Stimulated activated CD4-positive, alpha-beta T cell treated with anti-CD3 and anti-CD28 coated beads, Interleukin-15, amount 100 ng/mL, for 24 hours (primary cell): Measurements from ENCODE around the gene NUP210L.
A peak's percentile ranks its signal among the peaks of the same experiment; 100 is the strongest.
"Not testable (repeated sequence)": the region's sequence is repeated elsewhere in the genome, so short reads cannot be mapped to it uniquely, and the experiment has no call there.

Experiments used
- DNase-seq: peaks from one replicate; pipeline ENCODE4 v3.0.0-alpha.2; 2020

Gene NUP210L

DNA sequence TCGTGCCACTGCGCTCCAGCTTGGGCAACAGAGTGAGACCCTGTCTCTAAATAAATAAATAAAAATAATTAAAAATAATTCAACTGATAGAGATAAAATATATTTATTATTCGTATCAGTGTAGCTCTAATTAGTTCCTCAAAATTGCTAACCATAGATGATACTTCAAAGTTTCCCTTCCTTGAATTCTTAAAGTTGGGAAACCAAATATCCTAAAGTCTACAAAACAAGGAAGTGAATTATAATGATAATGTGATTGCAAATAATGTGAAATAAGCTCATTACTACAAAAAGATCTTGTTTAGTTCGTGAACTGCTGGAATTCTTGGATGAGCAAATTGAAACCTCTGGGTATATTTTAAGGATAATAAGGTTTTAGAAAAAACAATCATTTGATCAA lies 60.5 kb downstream of the NUP210L start:
- DNase-seq = no peak

- no peak for DNase-seq
Measured at GRCh38 chr1:154093699-154094098, 61.2 kb downstream of the NUP210L start.

DNA sequence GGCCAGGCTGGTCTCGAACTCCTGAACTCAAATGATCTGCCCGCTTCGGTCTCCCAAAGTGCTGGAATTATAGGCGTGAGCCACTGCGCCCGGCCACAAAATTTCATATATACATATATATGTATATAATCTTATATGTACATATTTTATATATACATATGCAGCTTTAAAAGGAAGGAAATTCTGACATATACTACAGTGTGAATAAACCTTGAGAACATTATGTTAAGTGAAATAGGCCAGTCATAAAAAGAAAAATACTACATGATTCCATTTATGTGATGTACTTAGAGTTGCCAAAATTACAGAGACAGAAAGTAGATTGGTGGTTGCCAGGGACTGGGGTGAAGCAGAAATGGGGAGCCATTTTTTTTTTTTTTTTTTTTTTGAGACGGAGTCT lies 63.2 kb downstream of the NUP210L start:
- DNase-seq = no peak

GRCh38 chr1:154087574-154087973 lies 67.3 kb downstream of the NUP210L start:
- DNase-seq = no peak

GRCh38 chr1:154083057-154083456 lies 71.8 kb downstream of the NUP210L start:
- not testable (repeated sequence) for DNase-seq

- DNase-seq = no peak
Measured at GRCh38 chr1:154081386-154082126, 73.3 kb downstream of the NUP210L start.

DNA sequence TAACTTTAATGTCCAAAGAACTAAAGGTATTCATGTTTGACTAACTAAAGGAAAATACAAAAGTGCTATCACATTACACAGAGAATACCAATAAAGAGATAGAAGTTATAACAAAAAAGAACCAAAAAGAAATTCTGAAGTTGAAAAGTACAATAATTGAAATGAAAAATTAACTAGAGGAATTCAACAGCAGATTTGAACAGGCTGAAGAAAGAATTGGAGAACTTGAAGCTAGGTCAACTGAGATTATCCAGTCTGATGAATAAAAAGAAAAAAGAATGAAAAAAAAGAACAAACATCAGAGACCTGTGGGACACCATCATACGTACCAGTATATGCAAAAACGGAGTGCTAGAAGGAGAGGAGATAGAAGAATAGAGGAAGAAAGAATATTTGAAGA lies 78.5 kb downstream of the NUP210L start:
- DNase-seq = no peak

- DNase-seq = no peak
Measured at GRCh38 chr1:154075746-154076145, 79.1 kb downstream of the NUP210L start.

- no peak for DNase-seq
Measured at GRCh38 chr1:154062309-154062708, 92.6 kb downstream of the NUP210L start.

DNA sequence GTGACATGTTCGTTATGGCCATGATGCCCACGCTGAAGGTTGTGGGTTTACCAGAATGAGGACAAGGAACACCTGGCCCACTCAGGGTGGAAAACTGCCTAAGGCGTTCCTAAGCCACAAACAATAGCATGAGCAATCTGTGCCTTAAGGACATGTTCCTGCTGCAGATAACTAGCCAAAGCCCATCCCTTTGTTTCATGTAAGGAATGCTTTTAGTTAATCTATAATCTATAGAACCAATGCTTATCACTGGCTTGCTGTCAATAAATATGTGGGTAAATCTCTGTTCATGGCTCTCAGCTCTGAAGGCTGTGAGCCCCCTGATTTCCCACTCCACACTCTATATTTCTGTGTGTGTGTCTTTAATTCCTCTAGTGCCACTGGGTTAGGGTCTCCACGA lies 107.4 kb downstream of the NUP210L start:
- DNase-seq = not testable (repeated sequence)

GRCh38 chr1:154033697-154034096 lies 121.2 kb downstream of the NUP210L start:
- DNase-seq = not testable (repeated sequence)

DNA sequence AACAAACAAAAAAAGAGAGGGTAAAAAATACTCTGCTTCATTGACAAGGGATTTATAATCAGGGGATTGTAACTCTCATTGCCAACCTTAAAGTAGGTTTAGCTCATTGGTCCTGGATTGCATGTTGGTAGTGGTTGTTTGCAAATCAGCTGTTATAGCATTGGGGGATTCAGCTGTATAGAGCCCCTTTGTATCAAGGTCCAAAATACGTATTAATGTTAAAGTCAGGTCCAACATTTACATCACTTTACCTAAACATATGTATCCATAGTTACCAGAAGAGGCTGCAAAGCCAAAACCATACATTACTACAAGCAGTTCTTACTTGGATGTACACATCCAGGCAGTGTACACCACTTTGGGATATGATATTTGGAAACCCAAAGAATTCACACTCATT lies 134.9 kb downstream of the NUP210L start:
- no peak for DNase-seq

- no peak for DNase-seq
Measured at GRCh38 chr1:154019269-154019668, 135.6 kb downstream of the NUP210L start.

DNA sequence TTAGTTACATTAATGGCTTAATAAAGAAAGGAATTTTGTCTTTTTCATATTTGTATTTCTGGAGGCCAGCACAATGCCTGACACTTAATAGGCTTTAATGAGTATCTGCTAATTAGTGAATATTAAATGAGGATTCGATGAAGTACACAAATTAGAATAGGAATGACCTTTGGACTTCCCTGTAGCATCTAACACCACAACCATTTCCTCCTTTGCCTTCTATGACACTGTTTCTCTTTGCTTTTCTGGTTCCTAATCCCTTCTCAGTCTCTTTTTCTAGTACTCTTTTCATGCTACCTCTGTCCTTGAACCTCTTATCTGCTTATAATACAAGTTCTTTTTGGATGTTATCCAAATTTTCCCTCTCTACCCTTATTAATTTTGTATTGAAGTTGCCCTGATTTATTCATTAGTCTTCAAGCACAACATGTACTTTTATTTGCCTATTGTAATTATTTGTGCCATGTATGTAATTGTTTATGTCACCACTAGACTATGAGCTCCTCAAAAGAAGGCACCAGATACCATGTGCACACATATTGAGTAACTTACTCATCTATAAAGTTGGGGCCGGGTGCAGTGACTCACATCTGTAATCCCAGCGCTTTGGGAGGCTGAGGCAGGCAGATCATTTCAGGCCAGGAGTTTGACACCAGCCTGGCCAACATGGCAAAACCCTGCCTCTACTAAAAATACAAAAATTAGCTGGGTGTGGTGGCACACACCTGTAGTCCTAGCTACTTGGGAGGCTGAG lies 140.5 kb downstream of the NUP210L start:
- DNase-seq = no peak

- DNase-seq = not testable (repeated sequence)
Measured at GRCh38 chr1:154012543-154012942, 142.3 kb downstream of the NUP210L start.

- no peak for DNase-seq
Measured at GRCh38 chr1:154012129-154012528, 142.7 kb downstream of the NUP210L start.

GRCh38 chr1:154006136-154006535 lies 148.7 kb downstream of the NUP210L start:
- DNase-seq = no peak

- DNase-seq = no peak
Measured at GRCh38 chr1:154000420-154000819, 154.5 kb downstream of the NUP210L start.

DNA sequence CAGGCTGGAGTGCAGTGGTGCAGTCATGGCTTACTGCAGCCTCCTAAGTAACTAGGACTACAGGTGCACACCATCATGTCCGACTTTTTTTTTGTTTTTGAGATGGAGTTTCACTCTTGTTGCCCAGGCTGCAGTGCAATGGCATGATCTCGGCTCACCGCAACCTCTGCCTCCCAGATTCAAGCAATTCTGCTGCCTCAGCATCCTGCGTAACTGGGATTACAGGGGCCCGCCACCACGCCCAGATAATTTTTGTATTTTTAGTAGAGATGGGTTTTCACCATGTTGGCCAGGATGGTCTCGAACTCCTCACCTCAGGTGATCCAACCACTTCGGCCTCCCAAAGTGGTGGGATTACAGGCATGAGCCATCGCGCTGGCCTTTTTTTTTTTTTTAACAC lies 158.0 kb downstream of the NUP210L start:
- DNase-seq = not testable (repeated sequence)

DNA sequence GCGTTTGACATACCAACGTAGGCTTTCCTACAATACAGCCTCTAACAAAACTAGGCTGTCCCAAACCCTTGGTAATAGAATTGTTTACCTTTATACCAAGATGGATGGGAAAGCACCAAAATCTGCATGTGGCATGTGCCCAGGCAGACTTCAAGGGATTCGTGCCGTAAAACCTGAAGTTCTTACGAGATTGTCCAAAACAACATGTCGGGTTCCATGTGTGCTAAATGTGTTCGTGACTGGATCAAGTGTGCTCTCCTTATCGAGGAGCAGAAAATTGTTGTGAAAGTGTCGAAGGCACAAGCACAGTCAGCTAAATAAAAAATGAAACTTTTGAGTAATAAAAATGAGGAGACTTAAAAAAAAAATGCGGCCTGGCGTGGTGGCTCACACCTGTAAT lies 159.2 kb downstream of the NUP210L start:
- DNase-seq = peak; percentile 5

DNA sequence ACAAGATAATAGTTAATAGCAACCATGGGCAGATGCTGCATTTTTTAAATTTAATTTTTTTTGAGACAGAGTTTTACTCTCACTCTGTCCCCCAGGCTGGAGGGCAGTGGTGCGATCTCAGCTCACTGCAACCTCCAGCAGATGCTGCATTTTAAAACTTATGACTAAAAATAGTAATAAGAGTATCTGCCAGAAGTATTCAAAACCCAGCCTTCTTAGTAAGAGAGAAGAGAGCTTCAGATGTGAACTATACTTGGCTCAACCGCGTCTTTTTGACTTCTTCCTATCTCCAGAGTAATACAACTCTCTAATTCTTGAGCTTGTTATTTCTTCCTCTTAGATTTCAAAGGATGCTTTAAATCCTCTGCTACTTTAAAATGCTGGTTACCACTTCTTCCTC lies 159.7 kb downstream of the NUP210L start:
- no peak for DNase-seq

GRCh38 chr1:153991806-153992205 lies 163.1 kb downstream of the NUP210L start:
- no peak for DNase-seq

DNA sequence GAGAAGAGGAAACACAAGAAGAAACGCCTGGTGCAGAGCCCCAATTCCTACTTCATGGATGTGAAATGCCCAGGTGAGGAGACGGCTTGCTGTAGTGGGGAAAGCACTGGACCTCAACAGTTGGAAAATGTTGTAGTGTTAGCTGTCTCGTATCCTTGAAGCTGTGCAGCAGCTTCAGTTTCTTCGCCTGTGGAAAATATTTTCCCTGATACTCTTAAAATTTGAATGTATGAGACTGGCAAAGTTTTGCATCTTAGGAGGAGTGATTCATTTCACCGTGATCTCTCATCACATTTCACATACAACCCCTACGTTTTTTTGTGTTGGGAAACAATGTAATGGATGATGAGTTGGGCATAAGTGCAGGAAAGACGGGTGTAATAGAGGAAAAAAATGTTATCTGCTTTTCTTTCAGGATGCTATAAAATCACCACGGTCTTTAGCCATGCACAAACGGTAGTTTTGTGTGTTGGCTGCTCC lies 163.7 kb downstream of the NUP210L start:
- no peak for DNase-seq

DNA sequence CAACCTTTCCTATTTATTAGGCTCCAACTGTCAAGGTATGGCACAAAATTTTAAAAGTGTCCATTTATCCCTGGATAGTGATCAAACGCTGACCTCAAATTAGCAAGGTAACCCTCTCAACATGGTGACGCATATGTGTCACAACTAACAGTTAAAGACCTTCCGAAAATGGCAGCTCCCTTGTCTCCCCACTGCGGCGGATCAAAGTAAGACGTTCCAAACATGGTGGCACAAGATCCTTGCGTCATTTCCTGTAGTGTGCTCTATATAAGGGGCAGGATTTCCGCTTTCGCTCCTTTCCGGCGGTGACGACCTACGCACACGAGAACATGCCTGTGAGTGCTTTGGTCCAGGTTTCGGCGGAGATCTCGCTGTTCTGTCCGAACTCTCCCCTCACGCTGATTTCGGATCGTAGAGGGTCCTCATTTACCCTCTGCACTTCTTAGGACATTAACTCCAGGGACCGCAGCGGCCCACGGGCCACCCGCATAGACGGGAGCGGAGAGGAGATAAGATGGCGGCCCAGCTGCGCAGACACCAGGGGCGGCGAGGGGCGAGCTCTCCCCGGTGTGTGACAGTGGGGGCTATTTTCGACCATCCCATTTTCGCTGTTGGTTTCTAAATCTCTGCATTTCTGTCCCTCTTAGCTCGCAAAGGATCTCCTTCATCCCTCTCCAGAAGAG lies 164.3 kb downstream of the NUP210L start, which contains the start of gene RPS27:
Gene RPS27 (plus strand): TSS at position 295 of the 683 bp plus-strand sequence. CDS start 35 bp downstream, at position 330.
- DNase-seq = peak; percentile 88
